ENCODE measurements around the gene EXT2. TPM values are rescaled to one million over a fixed set of nuclear protein-coding genes. Genes with fewer than 3 reads are reported as not detected.

EXT2 gene
- polyA plus RNA-seq, 1 of the 3 experiments (the other 2 are of a cell fraction): 92.9 TPM

GRCh38 chr11:44274404-44274803 lies 178.9 kb downstream of the EXT2 start:
- Histone ChIP-seq H3K9ac (no peak overlapping the region), H3K4me3 (ENCODE audit: low read depth in 2 of 2, low read length in 1 of 2) (no peak overlapping the region), H3K4me1 (ENCODE audit: control insufficient read depth in 1 of 2, insufficient read depth in 2 of 2, low read depth in 1 of 2, low read length in 1 of 2) (peaks cover 9 to 10% of the 10 kb centered on the region in 2 experiments; a peak in 3 of 4 replicates), H3K36me3 (replicated peaks in 1 of 2; ENCODE audit: control insufficient read depth in 1 of 2, insufficient read depth in 2 of 2, low read length in 1 of 2) (no peaks in the 10 kb centered on the region), H3K9me3 (no peaks in the 10 kb centered on the region), H3K9me2 (no peaks in the 10 kb centered on the region), H3K27me3 (ENCODE audit: insufficient read depth) (no peaks in the 10 kb centered on the region), H3F3A (replicated peaks; ENCODE audit: insufficient read depth) (no peaks in the 10 kb centered on the region), H2AFZ (ENCODE audit: low read depth) (no peak overlapping the region), H3K27ac (ENCODE audit: low read depth in 2 of 2, low read length in 1 of 2) (no peak overlapping the region), H3K4me2 (no peak overlapping the region), H4K20me1 (ENCODE audit: insufficient read depth) (no peaks in the 10 kb centered on the region), H3K79me2 (ENCODE audit: insufficient read depth) (no peaks in the 10 kb centered on the region)
- no peak for DNase-seq
- ChIA-PET CTCF (interaction anchor here (0.8 kb wide), 1 partner anchor 165 kb away, joined by 3 read pairs; no protein-coding TSS in a partner anchor), POLR2A (no interaction called here)
- WGBS (ENCODE audit: low lambda C conversion rate): 50% methylated on average over 1 of the region's 1 CpG
- no peak for TF ChIP-seq TAF1 (IDR thresholded peaks at IDR 0.05; ENCODE audit: borderline replicate concordance, low read depth, low read length)

GRCh38 chr11:44275241-44275640 lies 179.8 kb downstream of the EXT2 start:
- H3K27me3 ChIP-seq (ENCODE audit: insufficient read depth): no peaks in the 10 kb centered on the region
- H3K4me3 ChIP-seq (ENCODE audit: low read depth in 2 of 2, low read length in 1 of 2): no peak overlapping the region
- H3K79me2 ChIP-seq (ENCODE audit: insufficient read depth): no peaks in the 10 kb centered on the region
- no peak overlapping the region for H2AFZ ChIP-seq (ENCODE audit: low read depth)
- TF ChIP-seq ZBTB33 (IDR thresholded peaks at IDR 0.05; ENCODE audit: borderline replicate concordance, low read depth): no peak
- TF ChIP-seq PBX3 (IDR thresholded peaks at IDR 0.05): no peak
- no peak for TF ChIP-seq GATA2 (CRISPR knock-in tag; IDR thresholded peaks at IDR 0.05)
- TF ChIP-seq FOXJ3 (CRISPR knock-in tag; IDR thresholded peaks at IDR 0.05): no peak
- TF ChIP-seq MAX (IDR thresholded peaks at IDR 0.05; ENCODE audit: low read depth): no peak
- no peak for TF ChIP-seq FOXM1 (IDR thresholded peaks at IDR 0.05; ENCODE audit: low read depth)
- TF ChIP-seq RXRA (IDR thresholded peaks at IDR 0.05; ENCODE audit: borderline replicate concordance, low read depth): no peak
- no peak for TF ChIP-seq NRF1 (IDR thresholded peaks at IDR 0.05; ENCODE audit: low read depth, low read length)
- no peak for TF ChIP-seq MXI1 (IDR thresholded peaks at IDR 0.05; ENCODE audit: low read depth, low read length)
- no peak for TF ChIP-seq NFIC (IDR thresholded peaks at IDR 0.05; ENCODE audit: borderline replicate concordance)
- TF ChIP-seq TAF1 (IDR thresholded peaks at IDR 0.05; ENCODE audit: borderline replicate concordance, low read depth, low read length): no peak
- no peak for TF ChIP-seq YY1 (IDR thresholded peaks at IDR 0.05; ENCODE audit: low read depth)
- TF ChIP-seq GABPA (IDR thresholded peaks at IDR 0.05; ENCODE audit: low read depth): no peak
- no peak for TF ChIP-seq CTCF (IDR thresholded peaks at IDR 0.05)
- TF ChIP-seq TCF12 (IDR thresholded peaks at IDR 0.05): no peak
- TF ChIP-seq POLR2AphosphoS5 (IDR thresholded peaks at IDR 0.05; ENCODE audit: low read depth, low read length): no peak
- WGBS (ENCODE audit: low lambda C conversion rate): 91% methylated on average over 8 of the region's 10 CpGs
- no peak overlapping the region for H3K4me2 ChIP-seq
- no peak for DNase-seq
- H3K9ac ChIP-seq: no peak overlapping the region
- H3K4me1 ChIP-seq (ENCODE audit: control insufficient read depth in 1 of 2, insufficient read depth in 2 of 2, low read depth in 1 of 2, low read length in 1 of 2): peaks cover under 1 to 10% of the 10 kb centered on the region in 2 experiments; a peak in 2 of 4 replicates
- no peaks in the 10 kb centered on the region for H3K36me3 ChIP-seq (replicated peaks in 1 of 2; ENCODE audit: control insufficient read depth in 1 of 2, insufficient read depth in 2 of 2, low read length in 1 of 2)
- H3K27ac ChIP-seq (ENCODE audit: low read depth in 2 of 2, low read length in 1 of 2): no peak overlapping the region
- no peaks in the 10 kb centered on the region for H3K9me3 ChIP-seq
- ChIA-PET POLR2A (no interaction called here), CTCF (interaction anchor here (0.9 to 4.1 kb wide), 3 partner anchors 11 to 661 kb away, joined by 3 to 27 read pairs (median 4); no protein-coding TSS in a partner anchor)
- H3F3A ChIP-seq (replicated peaks; ENCODE audit: insufficient read depth): no peaks in the 10 kb centered on the region
- H4K20me1 ChIP-seq (ENCODE audit: insufficient read depth): no peaks in the 10 kb centered on the region
- H3K9me2 ChIP-seq: no peaks in the 10 kb centered on the region
